Duodenal mucosa (tissue), 2 donors: ENCODE data around the gene EYA3.

Experiments used
- H3K27ac ChIP-seq: one replicate; pipeline ENCODE4 v1.7.0; 2013; ENCODE audit warnings: low read depth, low read length
- H3K27me3 ChIP-seq, 2 donors: one replicate each; pipeline ENCODE4 v1.7.0; 2013; ENCODE audit warnings: low read length in 2 of 2, control low read depth in 1 of 2; ENCODE audit not compliant: insufficient read depth in 2 of 2, control insufficient read depth in 1 of 2
- H3K36me3 ChIP-seq, 2 donors: one replicate each; pipeline ENCODE4 v1.7.0; 2013; ENCODE audit warnings: low read length in 2 of 2, control low read depth in 1 of 2; ENCODE audit not compliant: insufficient read depth in 2 of 2, control insufficient read depth in 1 of 2
- H3K4me1 ChIP-seq, 2 donors: one replicate each; pipeline ENCODE4 v1.7.0; 2013; ENCODE audit warnings: low read length in 2 of 2, control low read depth in 1 of 2; ENCODE audit not compliant: insufficient read depth in 2 of 2, control insufficient read depth in 1 of 2
- H3K4me3 ChIP-seq, 2 donors: one replicate each; pipeline ENCODE4 v1.7.0; 2013; ENCODE audit warnings: low read length in 2 of 2, low read depth in 1 of 2
- H3K9ac ChIP-seq, 2 donors: one replicate each; pipeline ENCODE4 v1.7.0; 2013; ENCODE audit warnings: low read length in 2 of 2, low read depth in 1 of 2
- H3K9me3 ChIP-seq, 2 donors: one replicate each; pipeline ENCODE4 v1.7.0; 2013; ENCODE audit warnings: low read length in 2 of 2, control low read depth in 1 of 2; ENCODE audit not compliant: control insufficient read depth in 1 of 2

EYA3 gene

GRCh38 chr1:27934818-27935549 is 153.4 kb downstream of the EYA3 start, which contains the start of gene SMPDL3B:
TSS of gene SMPDL3B (plus strand) at chr1:27935000. CDS start at chr1:27935184, 184 bp downstream.
- H3K9me3 ChIP-seq, result no peaks in the 10 kb centered on the region
- H3K27ac ChIP-seq, result no peak within 1 kb of the TSS
- peak within 1 kb of the TSS; percentile 62 to 65 for H3K4me3 ChIP-seq
- H3K9ac ChIP-seq, result peak within 1 kb of the TSS; percentile 65 to 67
- no peaks in the 10 kb centered on the region for H3K27me3 ChIP-seq
- H3K4me1 ChIP-seq, result peaks cover 5 to 7% of the 10 kb centered on the region in 2 donors
- H3K36me3 ChIP-seq, result no peaks in the 10 kb centered on the region

DNA sequence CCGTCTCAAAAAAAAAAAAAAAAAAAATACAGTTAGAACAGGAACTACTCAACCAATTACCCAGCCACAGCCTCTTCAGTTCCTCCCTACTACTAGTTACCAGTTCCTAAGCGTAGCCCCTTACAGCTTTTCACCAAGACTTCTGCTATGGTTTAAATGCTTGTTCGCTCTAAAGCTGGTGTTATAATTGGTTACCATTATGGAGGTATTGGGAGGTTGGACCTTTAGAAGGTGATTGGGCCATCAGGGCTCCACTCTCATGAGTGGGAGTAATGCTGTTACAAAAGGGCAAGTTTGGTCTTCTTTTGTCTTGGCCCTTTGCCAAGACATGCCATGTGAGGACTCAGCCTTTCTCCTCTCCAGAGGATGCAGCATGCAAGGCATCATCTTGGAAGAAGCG is 156.7 kb downstream of the EYA3 start:
- H3K27me3 ChIP-seq, result no peaks in the 10 kb centered on the region
- H3K9me3 ChIP-seq, result no peaks in the 10 kb centered on the region

DNA sequence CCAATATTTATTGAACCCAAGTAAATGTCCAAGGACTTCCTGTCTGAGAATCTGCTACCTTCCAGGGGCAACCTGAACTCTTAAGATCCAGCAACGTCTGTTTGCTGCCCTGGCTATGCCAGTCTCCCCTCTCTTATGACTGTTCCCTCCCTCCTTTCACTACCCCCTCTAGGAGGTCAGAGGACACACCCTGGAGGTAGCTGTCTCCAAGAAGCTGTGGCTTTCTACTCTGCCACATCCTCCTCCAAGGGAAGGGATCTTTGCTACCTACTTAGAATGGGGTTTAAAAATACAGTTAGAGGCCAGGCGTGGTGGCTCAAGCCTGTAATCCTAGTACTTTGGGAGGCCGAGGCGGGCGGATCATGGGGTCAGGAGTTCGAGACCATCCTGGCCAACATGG is 157.2 kb downstream of the EYA3 start:
- H3K4me1 ChIP-seq, result peaks cover 5 to 7% of the 10 kb centered on the region in 2 donors
- H3K9ac ChIP-seq, result no peak overlapping the region
- H3K36me3 ChIP-seq, result no peaks in the 10 kb centered on the region

More for the DNA sequence above, 156.7 kb downstream of the EYA3 start:
- Histone ChIP-seq H3K27ac (no peak overlapping the region), H3K4me3 (no peak overlapping the region), H3K36me3 (no peaks in the 10 kb centered on the region), H3K9ac (no peak overlapping the region), H3K4me1 (peaks cover 5 to 7% of the 10 kb centered on the region in 2 donors)

GRCh38 chr1:27928216-27928954 is 160.0 kb downstream of the EYA3 start:
- no peaks in the 10 kb centered on the region for H3K9me3 ChIP-seq
- H3K36me3 ChIP-seq, result no peaks in the 10 kb centered on the region
- no peak overlapping the region for H3K9ac ChIP-seq
- no peaks in the 10 kb centered on the region for H3K4me1 ChIP-seq
- H3K4me3 ChIP-seq, result no peak overlapping the region
- no peak overlapping the region for H3K27ac ChIP-seq
- H3K27me3 ChIP-seq, result no peaks in the 10 kb centered on the region

More for the DNA sequence above, 157.2 kb downstream of the EYA3 start:
- no peak overlapping the region for H3K27ac ChIP-seq
- H3K9me3 ChIP-seq, result no peaks in the 10 kb centered on the region
- H3K4me3 ChIP-seq, result no peak overlapping the region
- H3K27me3 ChIP-seq, result no peaks in the 10 kb centered on the region

GRCh38 chr1:27922272-27922671 is 166.1 kb downstream of the EYA3 start:
- Histone ChIP-seq H3K4me1 (peaks cover 4 to 5% of the 10 kb centered on the region in 2 donors), H3K4me3 (no peak overlapping the region), H3K9me3 (no peaks in the 10 kb centered on the region), H3K36me3 (no peaks in the 10 kb centered on the region), H3K27ac (no peak overlapping the region), H3K9ac (no peak overlapping the region), H3K27me3 (no peaks in the 10 kb centered on the region)
